SK-N-SH treated with all-trans-retinoic acid at 6 μM for 48 hours (cell line): ENCODE results near the gene TTLL8.
A peak's percentile ranks its signal among the peaks of the same experiment; 100 is the strongest.

Experiments used
- ATAC-seq: fragments of 200-7000 bp; cut with Tn5 transposase; 3 replicates; pipeline ENCODE4 v1.9.1; 2020; ENCODE audit warnings: mild to moderate bottlenecking, moderate library complexity
- ARNTL ChIP-seq: fragments of 450-650 bp; formaldehyde crosslinking; IDR thresholded peaks from 2 replicates; pipeline ENCODE4 v1.5.0; 2020; ENCODE audit warnings: low read depth, mild to moderate bottlenecking, moderate library complexity, borderline replicate concordance
- BACH2 ChIP-seq: fragments of 250-450 bp; sonication (Bioruptor Pico); IDR thresholded peaks from 2 replicates; pipeline ENCODE4 v1.9.0; 2021; ENCODE audit warnings: mild to moderate bottlenecking, borderline replicate concordance
- CREB5 ChIP-seq: fragments of 250-450 bp; sonication (Bioruptor Pico); IDR thresholded peaks from 2 replicates; pipeline ENCODE4 v1.5.1; 2020; ENCODE audit warnings: low read depth, mild to moderate bottlenecking, moderate library complexity
- CSDC2 ChIP-seq: fragments of 250-450 bp; sonication (Bioruptor Pico); IDR thresholded peaks from 2 replicates; pipeline ENCODE4 v1.5.0; 2020; ENCODE audit warnings: mild to moderate bottlenecking, moderate library complexity
- ESRRG ChIP-seq: fragments of 250-450 bp; sonication (Bioruptor Pico); IDR thresholded peaks from 2 replicates; pipeline ENCODE4 v1.6.1; 2021; ENCODE audit warnings: mild to moderate bottlenecking
- GLIS3 ChIP-seq: fragments of 250-450 bp; sonication (Bioruptor Pico); IDR thresholded peaks from 2 replicates; pipeline ENCODE4 v1.5.0; 2020; ENCODE audit warnings: mild to moderate bottlenecking, moderate library complexity
- ISL1 ChIP-seq: fragments of 250-450 bp; sonication (Bioruptor Pico); IDR thresholded peaks from 2 replicates; pipeline ENCODE4 v2.1.2; 2022; ENCODE audit warnings: mild to moderate bottlenecking, moderate library complexity
- OSR1 ChIP-seq: fragments of 250-450 bp; sonication (Bioruptor Pico); IDR thresholded peaks from 2 replicates; pipeline ENCODE4 v1.8.0; 2022; ENCODE audit warnings: moderate library complexity, mild to moderate bottlenecking, inconsistent platforms
- RARB ChIP-seq: fragments of 250-450 bp; sonication (Bioruptor Pico); IDR thresholded peaks from 2 replicates; pipeline ENCODE4 v1.8.0; 2021; ENCODE audit warnings: mild to moderate bottlenecking, moderate library complexity
- TCF4 ChIP-seq: fragments of 250-450 bp; sonication (Bioruptor Pico); IDR thresholded peaks from 2 replicates; pipeline ENCODE4 v1.8.0; 2021; ENCODE audit warnings: mild to moderate bottlenecking, moderate library complexity, borderline replicate concordance
- TOX ChIP-seq: fragments of 250-450 bp; sonication (Bioruptor Pico); IDR thresholded peaks from 2 replicates; pipeline ENCODE4 v1.8.0; 2021; ENCODE audit warnings: mild to moderate bottlenecking, moderate library complexity, borderline replicate concordance
- TSHZ2 ChIP-seq: fragments of 250-450 bp; sonication (Bioruptor Pico); IDR thresholded peaks from 2 replicates; pipeline ENCODE4 v1.5.0; 2020; ENCODE audit warnings: mild to moderate bottlenecking, moderate library complexity
- ZC3H10 ChIP-seq: fragments of 250-450 bp; sonication (Bioruptor Pico); IDR thresholded peaks from 2 replicates; pipeline ENCODE4 v1.5.1; 2021; ENCODE audit warnings: mild to moderate bottlenecking, moderate library complexity
- ZFP3 ChIP-seq: fragments of 250-450 bp; sonication (Bioruptor Pico); IDR thresholded peaks from 2 replicates; pipeline ENCODE4 v1.5.0; 2020; ENCODE audit warnings: mild to moderate bottlenecking, moderate library complexity
- ZFP30 ChIP-seq: fragments of 450-650 bp; formaldehyde crosslinking; IDR thresholded peaks from 2 replicates; pipeline ENCODE4 v1.5.0; 2022; ENCODE audit warnings: mild to moderate bottlenecking, moderate library complexity
- ZNF565 ChIP-seq: fragments of 450-650 bp; formaldehyde crosslinking; conservative IDR thresholded peaks from 2 replicates; pipeline ENCODE4 v1.5.0; 2020; ENCODE audit warnings: low read depth, mild to moderate bottlenecking, moderate library complexity
- ZNF70 ChIP-seq: fragments of 450-650 bp; formaldehyde crosslinking; IDR thresholded peaks from 2 replicates; pipeline ENCODE4 v1.5.0; 2020; ENCODE audit warnings: mild to moderate bottlenecking, moderate library complexity
- TF ChIP-seq, protein P1 (sequence below): fragments of 250-450 bp; sonication (Bioruptor Pico); IDR thresholded peaks from 2 replicates; pipeline ENCODE4 v1.8.0; 2021; ENCODE audit warnings: low read depth, mild to moderate bottlenecking, moderate library complexity, borderline replicate concordance
- TF ChIP-seq, protein P2 (sequence below): fragments of 250-450 bp; sonication (Bioruptor Pico); IDR thresholded peaks from 2 replicates; pipeline ENCODE4 v1.5.1; 2021; ENCODE audit warnings: mild to moderate bottlenecking, moderate library complexity
- TF ChIP-seq, protein P3 (sequence below): fragments of 250-450 bp; sonication (Bioruptor Pico); IDR thresholded peaks from 2 replicates; pipeline ENCODE4 v1.8.0; 2020; ENCODE audit warnings: mild to moderate bottlenecking, moderate library complexity, borderline replicate concordance

Gene TTLL8

GRCh38 chr22:50104141-50104544, 46.0 kb upstream of the TTLL8 start:
- peak; percentile 58 for ATAC-seq
- TF ChIP-seq, protein P1, sequence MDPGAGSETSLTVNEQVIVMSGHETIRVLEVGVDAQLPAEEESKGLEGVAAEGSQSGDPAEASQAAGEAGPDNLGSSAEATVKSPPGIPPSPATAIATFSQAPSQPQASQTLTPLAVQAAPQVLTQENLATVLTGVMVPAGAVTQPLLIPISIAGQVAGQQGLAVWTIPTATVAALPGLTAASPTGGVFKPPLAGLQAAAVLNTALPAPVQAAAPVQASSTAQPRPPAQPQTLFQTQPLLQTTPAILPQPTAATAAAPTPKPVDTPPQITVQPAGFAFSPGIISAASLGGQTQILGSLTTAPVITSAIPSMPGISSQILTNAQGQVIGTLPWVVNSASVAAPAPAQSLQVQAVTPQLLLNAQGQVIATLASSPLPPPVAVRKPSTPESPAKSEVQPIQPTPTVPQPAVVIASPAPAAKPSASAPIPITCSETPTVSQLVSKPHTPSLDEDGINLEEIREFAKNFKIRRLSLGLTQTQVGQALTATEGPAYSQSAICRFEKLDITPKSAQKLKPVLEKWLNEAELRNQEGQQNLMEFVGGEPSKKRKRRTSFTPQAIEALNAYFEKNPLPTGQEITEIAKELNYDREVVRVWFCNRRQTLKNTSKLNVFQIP (CRISPR knock-in tag), result no peak
- TF ChIP-seq ZFP30, result no peak
- no peak for TF ChIP-seq ISL1 (CRISPR knock-in tag)
- TF ChIP-seq TOX (CRISPR knock-in tag), result no peak
- no peak for TF ChIP-seq TSHZ2 (CRISPR knock-in tag)
- no peak for TF ChIP-seq RARB (CRISPR knock-in tag)
- TF ChIP-seq ZNF70 (CRISPR knock-in tag), result no peak
- TF ChIP-seq ZC3H10 (CRISPR knock-in tag), result no peak
- no peak for TF ChIP-seq GLIS3 (CRISPR knock-in tag)
- TF ChIP-seq OSR1 (CRISPR knock-in tag), result no peak
- TF ChIP-seq ZNF565 (CRISPR knock-in tag), result no peak
- no peak for TF ChIP-seq ESRRG (CRISPR knock-in tag)
- TF ChIP-seq CSDC2 (CRISPR knock-in tag), result no peak
- TF ChIP-seq CREB5, result no peak
- TF ChIP-seq, protein P2, sequence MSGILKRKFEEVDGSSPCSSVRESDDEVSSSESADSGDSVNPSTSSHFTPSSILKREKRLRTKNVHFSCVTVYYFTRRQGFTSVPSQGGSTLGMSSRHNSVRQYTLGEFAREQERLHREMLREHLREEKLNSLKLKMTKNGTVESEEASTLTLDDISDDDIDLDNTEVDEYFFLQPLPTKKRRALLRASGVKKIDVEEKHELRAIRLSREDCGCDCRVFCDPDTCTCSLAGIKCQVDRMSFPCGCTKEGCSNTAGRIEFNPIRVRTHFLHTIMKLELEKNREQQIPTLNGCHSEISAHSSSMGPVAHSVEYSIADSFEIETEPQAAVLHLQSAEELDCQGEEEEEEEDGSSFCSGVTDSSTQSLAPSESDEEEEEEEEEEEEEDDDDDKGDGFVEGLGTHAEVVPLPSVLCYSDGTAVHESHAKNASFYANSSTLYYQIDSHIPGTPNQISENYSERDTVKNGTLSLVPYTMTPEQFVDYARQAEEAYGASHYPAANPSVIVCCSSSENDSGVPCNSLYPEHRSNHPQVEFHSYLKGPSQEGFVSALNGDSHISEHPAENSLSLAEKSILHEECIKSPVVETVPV (CRISPR knock-in tag), result no peak
- TF ChIP-seq, protein P3, sequence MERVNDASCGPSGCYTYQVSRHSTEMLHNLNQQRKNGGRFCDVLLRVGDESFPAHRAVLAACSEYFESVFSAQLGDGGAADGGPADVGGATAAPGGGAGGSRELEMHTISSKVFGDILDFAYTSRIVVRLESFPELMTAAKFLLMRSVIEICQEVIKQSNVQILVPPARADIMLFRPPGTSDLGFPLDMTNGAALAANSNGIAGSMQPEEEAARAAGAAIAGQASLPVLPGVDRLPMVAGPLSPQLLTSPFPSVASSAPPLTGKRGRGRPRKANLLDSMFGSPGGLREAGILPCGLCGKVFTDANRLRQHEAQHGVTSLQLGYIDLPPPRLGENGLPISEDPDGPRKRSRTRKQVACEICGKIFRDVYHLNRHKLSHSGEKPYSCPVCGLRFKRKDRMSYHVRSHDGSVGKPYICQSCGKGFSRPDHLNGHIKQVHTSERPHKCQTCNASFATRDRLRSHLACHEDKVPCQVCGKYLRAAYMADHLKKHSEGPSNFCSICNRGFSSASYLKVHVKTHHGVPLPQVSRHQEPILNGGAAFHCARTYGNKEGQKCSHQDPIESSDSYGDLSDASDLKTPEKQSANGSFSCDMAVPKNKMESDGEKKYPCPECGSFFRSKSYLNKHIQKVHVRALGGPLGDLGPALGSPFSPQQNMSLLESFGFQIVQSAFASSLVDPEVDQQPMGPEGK (CRISPR knock-in tag), result no peak
- TF ChIP-seq ARNTL (CRISPR knock-in tag), result no peak

- ATAC-seq, result peak; percentile 43; the same call in 2 of the 3 replicates
- TF ChIP-seq, protein P3 (CRISPR knock-in tag), result no peak
- no peak for TF ChIP-seq ZFP30
- TF ChIP-seq, protein P2 (CRISPR knock-in tag), result no peak
- no peak for TF ChIP-seq ZFP3 (CRISPR knock-in tag)
- no peak for TF ChIP-seq TCF4 (CRISPR knock-in tag)
- no peak for TF ChIP-seq TOX (CRISPR knock-in tag)
- no peak for TF ChIP-seq ZC3H10 (CRISPR knock-in tag)
- TF ChIP-seq ARNTL (CRISPR knock-in tag), result no peak
- TF ChIP-seq ESRRG (CRISPR knock-in tag), result no peak
- TF ChIP-seq, protein P1 (CRISPR knock-in tag), result no peak
- TF ChIP-seq TSHZ2 (CRISPR knock-in tag), result no peak
- no peak for TF ChIP-seq BACH2 (CRISPR knock-in tag)
These were observed 44.8 kb upstream of the TTLL8 start for GRCh38 chr22:50102946-50103345.
